HepG2 (cell line): ENCODE measurements around the gene P3H2.

Experiments used
- CREB1 ChIP-seq, 2 experiments: fragments of 450-650 bp in 1 of 2; IDR thresholded peaks; 2 replicates each; pipeline ENCODE4 v1.6.1; 2016 to 2017; ENCODE audit warnings: control low read depth in 1 of 2, mild to moderate bottlenecking in 1 of 2, missing compliant biosample characterization in 1 of 2, missing genetic modification characterization in 1 of 2
- CTCF ChIP-seq: sonication (generic); formaldehyde crosslinking; IDR thresholded peaks from 2 replicates; pipeline ENCODE4 v1.5.0; 2020; ENCODE audit warnings: mild to moderate bottlenecking, missing genetic modification reagents, moderate library complexity
- HNF4G ChIP-seq, 2 experiments: sonication (generic) in 1 of 2; formaldehyde crosslinking in 1 of 2; IDR thresholded peaks; 2 replicates each; pipeline versions ENCODE4 v1.4.0 to v1.6.1; 2011 to 2020; ENCODE audit warnings: borderline replicate concordance in 2 of 2, low read depth in 2 of 2, mild to moderate bottlenecking in 2 of 2, low read length in 1 of 2, missing genetic modification reagents in 1 of 2, moderate library complexity in 1 of 2
- POLR2A ChIP-seq, 2 experiments: IDR thresholded peaks; 2 replicates each; pipeline ENCODE4 v1.6.1; 2011; ENCODE audit warnings: low read depth in 2 of 2, low read length in 2 of 2, mild to moderate bottlenecking in 1 of 2, moderate library complexity in 1 of 2; ENCODE audit not compliant: insufficient read depth in 1 of 2
- SRSF9 ChIP-seq: fragments of 200-400 bp; formaldehyde crosslinking; IDR thresholded peaks from 2 replicates; pipeline ENCODE4 v1.6.1; 2018; ENCODE audit warnings: borderline replicate concordance, mild to moderate bottlenecking, low read depth, low read length; ENCODE audit not compliant: insufficient read depth, poor library complexity, severe bottlenecking
- SSRP1 ChIP-seq: IDR thresholded peaks from 2 replicates; pipeline ENCODE4 v1.6.1; 2016; ENCODE audit warnings: control low read depth
- SUZ12 ChIP-seq: fragments of 150-350 bp; IDR thresholded peaks from 2 replicates; pipeline ENCODE4 v1.6.1; 2014; ENCODE audit warnings: low read depth, low read length
- ZNF776 ChIP-seq: sonication (generic); formaldehyde crosslinking; IDR thresholded peaks from 2 replicates; pipeline ENCODE4 v1.4.0; 2020; ENCODE audit warnings: mild to moderate bottlenecking, missing genetic modification reagents

- TF ChIP-seq SUZ12 (no peak), SRSF9 (no peak), CTCF (CRISPR knock-in tag) (peak; percentile 63), POLR2A (IDR thresholded peaks at IDR 0.05; ENCODE audit: insufficient read depth in 1 of 2, low read depth in 2 of 2, low read length in 2 of 2) (no peak), ZNF776 (no peak), CREB1 (IDR thresholded peaks at IDR 0.05) (no peak), CREB1 (CRISPR knock-in tag; IDR thresholded peaks at IDR 0.05) (no peak), HNF4G (IDR thresholded peaks at IDR 0.05; ENCODE audit: borderline replicate concordance, low read depth, low read length) (no peak), HNF4G (CRISPR knock-in tag; IDR thresholded peaks at IDR 0.05; ENCODE audit: borderline replicate concordance, low read depth) (no peak), SSRP1 (CRISPR knock-in tag) (no peak)
Measured at GRCh38 chr3:190120269-190121060, at the start of gene P3H2.
